Neural crest cell (in vitro differentiated cells): ENCODE results near the gene SLTM. TPM values are rescaled to one million over a fixed set of nuclear protein-coding genes. Genes with fewer than 3 reads are reported as not detected.

ENCODE experiments used
- DNase-seq: peaks from one replicate; pipeline ENCODE4 v3.0.0; 2021; ENCODE audit warnings: low read depth, mixed read lengths, low spot score
- H3K27ac Mint-ChIP-seq: one replicate; pipeline ENCODE4 v1.8.0; 2021; ENCODE audit warnings: mild to moderate bottlenecking, mixed read lengths; ENCODE audit not compliant: unreplicated experiment
- H3K27me3 Mint-ChIP-seq: 2 replicates; pipeline ENCODE4 v1.8.0; 2021; ENCODE audit warnings: low read depth, mild to moderate bottlenecking, mixed read lengths
- H3K36me3 Mint-ChIP-seq: 2 replicates; pipeline ENCODE4 v1.8.0; 2021; ENCODE audit warnings: low read depth, mild to moderate bottlenecking, mixed read lengths
- H3K4me1 Mint-ChIP-seq: 2 replicates; pipeline ENCODE4 v1.8.0; 2021; ENCODE audit warnings: mixed read lengths
- H3K4me3 Mint-ChIP-seq: one replicate; pipeline ENCODE4 v1.8.0; 2021; ENCODE audit warnings: mild to moderate bottlenecking, mixed read lengths
- H3K9me3 Mint-ChIP-seq: 2 replicates; pipeline ENCODE4 v1.8.0; 2021; ENCODE audit warnings: mixed read lengths
- total RNA-seq: library from RNA; stranded (reverse); gene quantifications from 2 replicates; pipeline ENCODE4 v1.2.1, GENCODE V29; 2021
- TF ChIP-seq, protein P1 (sequence below): fragments of 200-600 bp; sonication (generic); conservative IDR thresholded peaks from 2 replicates; pipeline ENCODE4 v1.5.0; 2021; ENCODE audit warnings: antibody characterized with exemption, mild to moderate bottlenecking

SLTM gene
- total RNA-seq, 1 donor from 2014 or later = 105 TPM

DNA sequence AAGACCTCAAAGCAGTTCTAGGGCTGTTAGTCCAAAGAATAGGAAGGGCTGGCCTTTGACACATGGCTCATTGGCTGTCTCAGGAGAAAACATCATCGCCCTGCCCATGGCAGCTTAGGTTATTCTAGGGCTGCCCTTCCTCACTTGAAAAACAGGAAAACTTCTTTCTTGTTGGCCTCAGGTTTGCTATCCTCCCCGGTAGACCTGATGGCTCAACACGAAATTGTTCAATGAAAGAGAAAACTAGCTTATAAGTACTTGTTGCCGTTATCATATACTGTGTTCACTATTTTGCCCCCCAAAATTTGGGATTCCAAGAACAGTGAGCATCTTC lies 602 bp upstream of the SLTM start:
- no peak for DNase-seq
- TF ChIP-seq, protein P1, sequence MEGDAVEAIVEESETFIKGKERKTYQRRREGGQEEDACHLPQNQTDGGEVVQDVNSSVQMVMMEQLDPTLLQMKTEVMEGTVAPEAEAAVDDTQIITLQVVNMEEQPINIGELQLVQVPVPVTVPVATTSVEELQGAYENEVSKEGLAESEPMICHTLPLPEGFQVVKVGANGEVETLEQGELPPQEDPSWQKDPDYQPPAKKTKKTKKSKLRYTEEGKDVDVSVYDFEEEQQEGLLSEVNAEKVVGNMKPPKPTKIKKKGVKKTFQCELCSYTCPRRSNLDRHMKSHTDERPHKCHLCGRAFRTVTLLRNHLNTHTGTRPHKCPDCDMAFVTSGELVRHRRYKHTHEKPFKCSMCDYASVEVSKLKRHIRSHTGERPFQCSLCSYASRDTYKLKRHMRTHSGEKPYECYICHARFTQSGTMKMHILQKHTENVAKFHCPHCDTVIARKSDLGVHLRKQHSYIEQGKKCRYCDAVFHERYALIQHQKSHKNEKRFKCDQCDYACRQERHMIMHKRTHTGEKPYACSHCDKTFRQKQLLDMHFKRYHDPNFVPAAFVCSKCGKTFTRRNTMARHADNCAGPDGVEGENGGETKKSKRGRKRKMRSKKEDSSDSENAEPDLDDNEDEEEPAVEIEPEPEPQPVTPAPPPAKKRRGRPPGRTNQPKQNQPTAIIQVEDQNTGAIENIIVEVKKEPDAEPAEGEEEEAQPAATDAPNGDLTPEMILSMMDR = peak; percentile 12
- peak overlapping the region; percentile 98 for H3K4me3 Mint-ChIP-seq
- no peaks in the 10 kb centered on the region for H3K27me3 Mint-ChIP-seq
- peak overlapping the region; percentile 100 for H3K27ac Mint-ChIP-seq
- no peaks in the 10 kb centered on the region for H3K9me3 Mint-ChIP-seq
- H3K4me1 Mint-ChIP-seq = peaks cover 29% of the 10 kb centered on the region
- peaks cover 2% of the 10 kb centered on the region for H3K36me3 Mint-ChIP-seq

DNA sequence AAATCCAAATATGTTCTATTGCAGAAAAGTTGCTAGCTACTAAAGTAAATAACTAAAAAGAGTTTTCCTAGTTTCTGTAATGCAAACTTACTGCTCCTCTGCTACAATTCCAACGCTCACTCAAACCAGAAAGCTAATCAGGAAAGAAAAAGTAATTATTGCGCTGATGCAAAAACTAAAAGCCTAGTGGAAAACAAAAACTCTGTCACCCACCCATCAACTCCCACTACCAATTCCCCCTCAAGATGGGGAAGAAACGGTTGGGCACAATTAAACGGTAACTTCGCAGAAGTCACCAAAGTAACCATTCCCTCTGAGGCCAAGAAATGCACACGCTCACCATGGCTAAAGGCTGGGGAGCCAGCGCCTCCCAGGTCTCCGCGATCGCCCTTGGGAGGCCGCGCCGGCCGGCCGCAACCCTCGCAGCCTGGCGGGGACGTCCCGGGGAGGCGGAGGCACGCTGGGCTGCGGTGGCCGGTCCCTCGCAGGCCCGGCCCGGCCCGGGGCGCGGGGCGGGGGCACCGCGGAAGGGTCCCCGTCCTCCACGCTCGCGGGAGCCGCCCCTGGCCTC lies 684 bp downstream of the SLTM start:
- TF ChIP-seq, protein P1 = no peak
- Mint-ChIP-seq H3K4me1 (peaks cover 29% of the 10 kb centered on the region), H3K27ac (peak overlapping the region; percentile 98), H3K9me3 (no peaks in the 10 kb centered on the region), H3K27me3 (no peaks in the 10 kb centered on the region), H3K36me3 (peaks cover 2% of the 10 kb centered on the region), H3K4me3 (peak overlapping the region; percentile 97)
- DNase-seq = no peak

DNA sequence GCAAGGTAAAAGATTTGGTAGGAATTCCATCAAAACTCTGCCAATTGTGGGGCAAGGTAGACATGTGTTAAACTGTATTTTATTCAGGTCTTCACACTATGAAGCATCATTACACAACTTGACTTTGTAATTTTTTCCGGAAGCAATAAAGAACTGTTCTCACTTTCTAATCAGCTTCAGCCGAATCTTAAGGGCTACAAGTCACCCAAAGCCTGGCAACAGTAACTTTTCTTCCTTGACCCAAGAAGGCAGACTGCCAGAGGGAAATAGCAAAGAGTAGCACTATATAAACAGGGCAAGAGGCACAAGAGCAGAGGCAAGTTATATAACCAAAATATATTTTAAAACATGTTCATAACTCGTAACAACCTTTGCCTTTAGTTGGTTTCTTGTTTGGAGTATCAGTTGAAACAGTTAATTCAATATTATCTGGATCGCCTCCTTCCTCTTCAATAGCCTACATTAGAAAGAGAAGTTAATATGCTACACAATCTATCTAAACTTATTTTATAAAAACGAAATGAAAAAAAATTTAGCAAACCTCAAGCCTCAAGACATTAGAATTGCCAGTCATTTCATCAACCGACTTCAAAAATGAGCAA lies 1.4 kb downstream of the SLTM start:
- DNase-seq = no peak
- H3K36me3 Mint-ChIP-seq = peaks cover 2% of the 10 kb centered on the region

DNA sequence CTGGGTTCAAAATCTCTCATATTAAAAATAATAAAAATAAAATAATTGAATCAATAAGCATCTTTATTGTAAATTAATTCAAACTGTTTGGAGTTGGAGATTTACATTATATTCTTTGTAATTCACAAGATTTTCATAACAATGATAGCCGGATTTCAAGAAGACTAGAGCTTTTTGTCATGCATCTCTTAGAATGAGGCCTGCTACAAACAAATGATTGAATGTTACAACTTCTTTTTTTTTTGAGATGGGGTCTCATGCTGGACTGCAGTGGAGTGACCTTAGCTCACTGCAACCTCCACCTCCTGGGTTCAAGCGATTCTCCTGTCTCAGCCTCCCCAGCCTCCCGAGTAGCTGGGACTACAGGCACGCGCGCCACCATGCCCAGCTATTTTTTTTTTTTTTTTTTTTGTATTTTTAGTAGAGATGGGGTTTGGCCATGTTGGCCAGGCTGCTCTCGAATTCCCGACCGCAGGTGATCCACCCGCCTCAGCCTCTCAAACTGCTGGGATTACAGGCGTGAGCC lies 3.5 kb downstream of the SLTM start:
- no peak overlapping the region for H3K27ac Mint-ChIP-seq
- H3K36me3 Mint-ChIP-seq = peaks cover 4% of the 10 kb centered on the region
- no peaks in the 10 kb centered on the region for H3K9me3 Mint-ChIP-seq
- H3K4me1 Mint-ChIP-seq = peaks cover 29% of the 10 kb centered on the region
- no peaks in the 10 kb centered on the region for H3K27me3 Mint-ChIP-seq
- TF ChIP-seq, protein P1 = no peak
- DNase-seq = no peak
- peak overlapping the region; percentile 57 for H3K4me3 Mint-ChIP-seq

More for the DNA sequence above, 1.4 kb downstream of the SLTM start:
- peak overlapping the region; percentile 97 for H3K4me3 Mint-ChIP-seq
- no peaks in the 10 kb centered on the region for H3K27me3 Mint-ChIP-seq
- TF ChIP-seq, protein P1 = no peak
- no peaks in the 10 kb centered on the region for H3K9me3 Mint-ChIP-seq
- peak overlapping the region; percentile 98 for H3K27ac Mint-ChIP-seq
- peaks cover 29% of the 10 kb centered on the region for H3K4me1 Mint-ChIP-seq

DNA sequence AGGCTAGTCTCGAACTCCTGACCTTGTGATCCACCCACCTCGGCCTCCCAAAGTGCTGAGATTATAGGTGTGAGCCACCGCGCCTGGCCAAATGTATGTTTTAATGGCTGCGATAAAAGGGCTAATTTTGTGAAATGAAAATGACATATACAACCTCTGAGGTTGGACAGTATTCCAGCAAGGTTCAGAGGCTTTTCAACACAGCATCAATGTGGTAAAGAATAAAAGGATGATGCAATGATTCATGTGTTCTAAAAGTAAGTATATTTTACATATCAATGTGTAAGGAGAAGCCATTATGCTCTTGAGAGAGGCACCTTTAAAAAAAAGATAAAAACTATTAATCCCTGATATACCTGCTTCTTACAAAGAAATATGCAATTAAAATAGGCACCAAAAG lies 6.7 kb downstream of the SLTM start:
- Mint-ChIP-seq H3K4me3 (no peak overlapping the region), H3K36me3 (peaks cover 2% of the 10 kb centered on the region), H3K9me3 (no peaks in the 10 kb centered on the region), H3K27ac (no peak overlapping the region), H3K4me1 (peaks cover 8% of the 10 kb centered on the region), H3K27me3 (no peaks in the 10 kb centered on the region)
- no peak for DNase-seq
- TF ChIP-seq, protein P1 = no peak
